ENCODE results near the gene NBAS.

Gene NBAS

GRCh38 chr2:15481000-15481399 lies 80.1 kb downstream of the NBAS start:
- Histone ChIP-seq H3K36me3 (ENCODE audit: insufficient read depth, low read length) (peaks cover 20% of the 10 kb centered on the region), H3K4me1 (ENCODE audit: control insufficient read depth, insufficient read depth, low read length) (no peaks in the 10 kb centered on the region), H3K4me2 (ENCODE audit: low read length) (no peak overlapping the region), H3K9ac (ENCODE audit: low read depth, low read length) (no peak overlapping the region), H3K9me3 (replicated peaks; ENCODE audit: low read length) (no peaks in the 10 kb centered on the region), H3K4me3 (ENCODE audit: low read length) (no peak overlapping the region), H3K27me3 (ENCODE audit: control insufficient read depth, insufficient read depth, low read length) (no peaks in the 10 kb centered on the region)

- H3K4me2 ChIP-seq (ENCODE audit: low read length) = no peak overlapping the region
- H3K9ac ChIP-seq (ENCODE audit: low read depth, low read length) = no peak overlapping the region
- H3K4me1 ChIP-seq (ENCODE audit: control insufficient read depth, insufficient read depth, low read length) = no peaks in the 10 kb centered on the region
- no peak overlapping the region for H3K4me3 ChIP-seq (ENCODE audit: low read length)
- H3K36me3 ChIP-seq (ENCODE audit: insufficient read depth, low read length) = peaks cover 22% of the 10 kb centered on the region
- no peaks in the 10 kb centered on the region for H3K27me3 ChIP-seq (ENCODE audit: control insufficient read depth, insufficient read depth, low read length)
- H3K9me3 ChIP-seq (replicated peaks; ENCODE audit: low read length) = no peaks in the 10 kb centered on the region
Measured at GRCh38 chr2:15480552-15480951, 80.6 kb downstream of the NBAS start.

GRCh38 chr2:15472876-15473275 lies 88.3 kb downstream of the NBAS start:
- Histone ChIP-seq H3K36me3 (ENCODE audit: insufficient read depth, low read length) (peaks cover 28% of the 10 kb centered on the region), H3K4me3 (ENCODE audit: low read length) (no peak overlapping the region)

GRCh38 chr2:15472133-15472532 lies 89.0 kb downstream of the NBAS start:
- Histone ChIP-seq H3K4me2 (ENCODE audit: low read length) (no peak overlapping the region), H3K27me3 (ENCODE audit: control insufficient read depth, insufficient read depth, low read length) (no peaks in the 10 kb centered on the region), H3K4me3 (ENCODE audit: low read length) (no peak overlapping the region), H3K4me1 (ENCODE audit: control insufficient read depth, insufficient read depth, low read length) (no peaks in the 10 kb centered on the region), H3K36me3 (ENCODE audit: insufficient read depth, low read length) (peaks cover 28% of the 10 kb centered on the region), H3K9me3 (replicated peaks; ENCODE audit: low read length) (no peaks in the 10 kb centered on the region), H3K9ac (ENCODE audit: low read depth, low read length) (no peak overlapping the region)

More at GRCh38 chr2:15472876-15473275, 88.3 kb downstream of the NBAS start:
- no peaks in the 10 kb centered on the region for H3K27me3 ChIP-seq (ENCODE audit: control insufficient read depth, insufficient read depth, low read length)
- H3K4me2 ChIP-seq (ENCODE audit: low read length) = no peak overlapping the region
- no peak overlapping the region for H3K9ac ChIP-seq (ENCODE audit: low read depth, low read length)
- no peaks in the 10 kb centered on the region for H3K4me1 ChIP-seq (ENCODE audit: control insufficient read depth, insufficient read depth, low read length)
- no peaks in the 10 kb centered on the region for H3K9me3 ChIP-seq (replicated peaks; ENCODE audit: low read length)

GRCh38 chr2:15471606-15472005 lies 89.5 kb downstream of the NBAS start:
- H3K9me3 ChIP-seq (replicated peaks; ENCODE audit: low read length) = no peaks in the 10 kb centered on the region
- no peak overlapping the region for H3K4me3 ChIP-seq (ENCODE audit: low read length)
- H3K27me3 ChIP-seq (ENCODE audit: control insufficient read depth, insufficient read depth, low read length) = no peaks in the 10 kb centered on the region
- H3K9ac ChIP-seq (ENCODE audit: low read depth, low read length) = no peak overlapping the region
- no peak overlapping the region for H3K4me2 ChIP-seq (ENCODE audit: low read length)
- peaks cover 28% of the 10 kb centered on the region for H3K36me3 ChIP-seq (ENCODE audit: insufficient read depth, low read length)
- no peaks in the 10 kb centered on the region for H3K4me1 ChIP-seq (ENCODE audit: control insufficient read depth, insufficient read depth, low read length)

GRCh38 chr2:15460112-15460620 lies 101.0 kb downstream of the NBAS start:
- no peaks in the 10 kb centered on the region for H3K27me3 ChIP-seq (ENCODE audit: control insufficient read depth, insufficient read depth, low read length)
- peaks cover 21% of the 10 kb centered on the region for H3K36me3 ChIP-seq (ENCODE audit: insufficient read depth, low read length)
- H3K9ac ChIP-seq (ENCODE audit: low read depth, low read length) = no peak overlapping the region
- no peaks in the 10 kb centered on the region for H3K4me1 ChIP-seq (ENCODE audit: control insufficient read depth, insufficient read depth, low read length)
- no peak overlapping the region for H3K4me2 ChIP-seq (ENCODE audit: low read length)
- H3K4me3 ChIP-seq (ENCODE audit: low read length) = no peak overlapping the region
- no peaks in the 10 kb centered on the region for H3K9me3 ChIP-seq (replicated peaks; ENCODE audit: low read length)

GRCh38 chr2:15458277-15458676 lies 102.9 kb downstream of the NBAS start:
- Histone ChIP-seq H3K27me3 (ENCODE audit: control insufficient read depth, insufficient read depth, low read length) (no peaks in the 10 kb centered on the region), H3K4me1 (ENCODE audit: control insufficient read depth, insufficient read depth, low read length) (no peaks in the 10 kb centered on the region), H3K9me3 (replicated peaks; ENCODE audit: low read length) (no peaks in the 10 kb centered on the region)

GRCh38 chr2:15457868-15458267 lies 103.3 kb downstream of the NBAS start:
- Histone ChIP-seq H3K4me1 (ENCODE audit: control insufficient read depth, insufficient read depth, low read length) (no peaks in the 10 kb centered on the region), H3K4me3 (ENCODE audit: low read length) (no peak overlapping the region), H3K9me3 (replicated peaks; ENCODE audit: low read length) (no peaks in the 10 kb centered on the region), H3K4me2 (ENCODE audit: low read length) (no peak overlapping the region), H3K9ac (ENCODE audit: low read depth, low read length) (no peak overlapping the region), H3K36me3 (ENCODE audit: insufficient read depth, low read length) (peaks cover 19% of the 10 kb centered on the region), H3K27me3 (ENCODE audit: control insufficient read depth, insufficient read depth, low read length) (no peaks in the 10 kb centered on the region)

More at GRCh38 chr2:15458277-15458676, 102.9 kb downstream of the NBAS start:
- Histone ChIP-seq H3K4me3 (ENCODE audit: low read length) (no peak overlapping the region), H3K4me2 (ENCODE audit: low read length) (no peak overlapping the region), H3K36me3 (ENCODE audit: insufficient read depth, low read length) (peaks cover 17% of the 10 kb centered on the region), H3K9ac (ENCODE audit: low read depth, low read length) (no peak overlapping the region)

- Histone ChIP-seq H3K27me3 (ENCODE audit: control insufficient read depth, insufficient read depth, low read length) (no peaks in the 10 kb centered on the region), H3K36me3 (ENCODE audit: insufficient read depth, low read length) (peaks cover 19% of the 10 kb centered on the region), H3K4me2 (ENCODE audit: low read length) (no peak overlapping the region), H3K4me3 (ENCODE audit: low read length) (no peak overlapping the region), H3K4me1 (ENCODE audit: control insufficient read depth, insufficient read depth, low read length) (no peaks in the 10 kb centered on the region), H3K9ac (ENCODE audit: low read depth, low read length) (no peak overlapping the region), H3K9me3 (replicated peaks; ENCODE audit: low read length) (no peaks in the 10 kb centered on the region)
Measured at GRCh38 chr2:15456352-15456751, 104.8 kb downstream of the NBAS start.

GRCh38 chr2:15450808-15451207 lies 110.3 kb downstream of the NBAS start:
- H3K4me1 ChIP-seq (ENCODE audit: control insufficient read depth, insufficient read depth, low read length) = no peaks in the 10 kb centered on the region
- H3K9me3 ChIP-seq (replicated peaks; ENCODE audit: low read length) = no peaks in the 10 kb centered on the region
- H3K27me3 ChIP-seq (ENCODE audit: control insufficient read depth, insufficient read depth, low read length) = no peaks in the 10 kb centered on the region
- H3K4me3 ChIP-seq (ENCODE audit: low read length) = no peak overlapping the region
- H3K4me2 ChIP-seq (ENCODE audit: low read length) = no peak overlapping the region
- peaks cover 3% of the 10 kb centered on the region for H3K36me3 ChIP-seq (ENCODE audit: insufficient read depth, low read length)
- H3K9ac ChIP-seq (ENCODE audit: low read depth, low read length) = no peak overlapping the region

GRCh38 chr2:15449556-15450236 lies 111.4 kb downstream of the NBAS start:
- H3K4me1 ChIP-seq (ENCODE audit: control insufficient read depth, insufficient read depth, low read length) = no peaks in the 10 kb centered on the region
- no peak overlapping the region for H3K9ac ChIP-seq (ENCODE audit: low read depth, low read length)
- no peaks in the 10 kb centered on the region for H3K27me3 ChIP-seq (ENCODE audit: control insufficient read depth, insufficient read depth, low read length)
- peaks cover 3% of the 10 kb centered on the region for H3K36me3 ChIP-seq (ENCODE audit: insufficient read depth, low read length)
- no peak overlapping the region for H3K4me3 ChIP-seq (ENCODE audit: low read length)
- H3K9me3 ChIP-seq (replicated peaks; ENCODE audit: low read length) = no peaks in the 10 kb centered on the region
- H3K4me2 ChIP-seq (ENCODE audit: low read length) = no peak overlapping the region

GRCh38 chr2:15448250-15448839 lies 112.8 kb downstream of the NBAS start:
- H3K4me1 ChIP-seq (ENCODE audit: control insufficient read depth, insufficient read depth, low read length) = no peaks in the 10 kb centered on the region
- H3K9me3 ChIP-seq (replicated peaks; ENCODE audit: low read length) = no peaks in the 10 kb centered on the region
- H3K9ac ChIP-seq (ENCODE audit: low read depth, low read length) = no peak overlapping the region
- H3K4me3 ChIP-seq (ENCODE audit: low read length) = no peak overlapping the region
- peaks cover 3% of the 10 kb centered on the region for H3K36me3 ChIP-seq (ENCODE audit: insufficient read depth, low read length)
- H3K27me3 ChIP-seq (ENCODE audit: control insufficient read depth, insufficient read depth, low read length) = no peaks in the 10 kb centered on the region
- H3K4me2 ChIP-seq (ENCODE audit: low read length) = no peak overlapping the region

Measured in skeletal muscle satellite cell (primary cell).